GM04504 (cell line): ENCODE data around the gene NSMCE3.
"Not testable (repeated sequence)": the region's sequence is repeated elsewhere in the genome, so short reads cannot be mapped to it uniquely, and the experiment has no call there.

Experiments
- DNase-seq: peaks from one replicate; pipeline ENCODE4 v3.0.0-alpha.2; 2012; ENCODE audit warnings: low read depth

The NSMCE3 gene

DNA sequence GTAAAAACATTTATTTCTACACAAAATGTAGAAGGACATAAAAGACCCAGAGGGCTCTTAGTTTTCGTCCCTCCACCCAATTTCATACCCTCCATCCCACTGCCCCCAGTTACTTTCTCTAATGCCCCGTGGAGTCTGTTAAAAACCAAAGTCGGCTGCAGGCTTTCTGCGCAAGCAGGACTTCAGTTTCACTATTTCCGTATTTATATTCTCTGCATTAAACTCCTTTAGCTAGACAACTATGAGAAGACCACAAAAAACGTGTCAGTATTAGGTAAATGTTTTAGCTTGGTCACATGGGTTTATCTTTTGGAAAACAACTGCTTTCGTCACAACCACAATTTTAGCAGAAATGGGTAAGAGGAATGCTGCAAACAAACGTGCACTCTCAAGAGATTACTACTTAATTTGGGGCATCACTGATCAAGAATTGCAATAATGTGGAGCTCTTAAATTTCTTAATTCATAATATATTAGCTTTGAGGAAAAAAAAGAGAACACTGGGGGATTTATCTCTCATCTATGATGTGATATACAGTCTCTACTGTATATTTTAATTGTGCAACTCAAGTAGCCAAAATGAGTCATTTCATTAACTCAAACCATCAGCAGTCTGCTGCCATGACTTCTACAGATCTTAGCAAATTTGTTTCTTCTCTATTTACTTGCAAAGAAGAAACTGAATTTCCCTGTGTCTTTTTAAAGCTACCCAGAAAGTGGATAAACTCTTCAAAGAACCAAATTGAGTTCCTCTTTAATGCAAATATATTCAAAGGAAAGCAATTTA is 740 bp upstream of the NSMCE3 start:
- no peak for DNase-seq

- DNase-seq, result no peak
These were observed 727 bp downstream of the NSMCE3 start for GRCh38 chr15:29268706-29269484.

DNA sequence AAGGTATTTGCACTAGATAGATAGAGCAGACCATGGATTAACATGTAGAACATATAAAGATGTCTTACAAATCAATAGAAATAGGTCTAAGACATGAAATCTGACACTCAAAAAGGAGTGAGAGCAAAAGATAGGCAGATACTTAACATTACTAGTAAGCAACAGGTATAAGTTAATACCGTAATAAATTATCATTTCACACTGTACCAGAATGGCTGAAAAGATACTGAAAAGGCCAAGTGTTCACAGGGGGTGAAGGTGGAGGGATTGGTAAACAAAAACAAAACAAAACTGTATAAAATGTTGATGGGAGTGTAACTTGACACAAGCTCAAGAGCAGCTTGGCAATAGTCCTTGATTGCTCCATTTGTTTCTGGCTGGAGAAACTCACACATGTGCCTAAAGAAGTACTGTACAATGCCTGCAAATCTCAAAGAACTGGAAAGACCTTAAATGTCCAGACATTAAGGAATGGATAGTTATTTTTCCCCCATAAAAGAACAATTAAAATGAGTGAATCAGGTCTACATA is 3.5 kb downstream of the NSMCE3 start:
- DNase-seq, result no peak

GRCh38 chr15:29263289-29263688 is 6.3 kb downstream of the NSMCE3 start:
- DNase-seq, result no peak

- DNase-seq, result no peak
These were observed 6.9 kb downstream of the NSMCE3 start for GRCh38 chr15:29262738-29263137.

DNA sequence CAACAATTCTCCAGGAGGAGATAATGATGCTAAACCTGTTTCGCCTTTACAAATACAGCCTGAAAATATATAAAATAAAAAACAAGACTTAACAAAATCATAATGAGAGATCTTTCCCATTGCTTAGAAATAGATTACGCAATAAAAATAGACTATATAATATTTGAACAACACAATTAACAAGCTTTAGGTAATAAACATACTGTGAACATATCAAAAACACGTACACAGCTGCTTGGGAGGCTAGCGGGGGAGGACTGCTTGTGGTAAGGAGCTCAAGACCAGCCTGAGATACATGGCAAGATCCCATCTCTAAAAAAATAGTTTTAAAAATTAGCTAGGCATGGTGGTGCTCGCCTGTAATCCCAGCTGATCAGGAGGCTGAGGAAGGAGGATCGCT is 8.7 kb downstream of the NSMCE3 start:
- DNase-seq, result no peak

- no peak for DNase-seq
These were observed 10.4 kb downstream of the NSMCE3 start for GRCh38 chr15:29259233-29259632.

DNA sequence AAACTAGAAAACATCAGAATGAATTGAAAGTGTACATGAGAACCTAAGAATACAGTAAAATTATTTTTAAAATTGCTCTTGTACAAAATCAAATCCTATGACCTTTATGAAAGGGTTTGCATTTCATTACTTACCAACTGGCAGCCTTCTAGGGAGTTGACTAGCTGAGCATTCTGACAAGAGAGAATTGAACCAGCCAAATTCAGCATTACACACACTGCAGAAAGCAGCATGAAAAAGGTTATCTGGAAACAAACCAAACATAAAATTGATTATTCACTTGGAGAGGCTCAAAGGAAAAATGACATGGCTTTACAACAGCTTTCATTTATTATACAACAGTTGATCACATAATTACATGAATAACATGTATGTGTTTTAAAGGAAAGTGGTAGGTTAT is 17.4 kb downstream of the NSMCE3 start:
- no peak for DNase-seq

GRCh38 chr15:29244544-29244943 is 25.1 kb downstream of the NSMCE3 start:
- no peak for DNase-seq

DNA sequence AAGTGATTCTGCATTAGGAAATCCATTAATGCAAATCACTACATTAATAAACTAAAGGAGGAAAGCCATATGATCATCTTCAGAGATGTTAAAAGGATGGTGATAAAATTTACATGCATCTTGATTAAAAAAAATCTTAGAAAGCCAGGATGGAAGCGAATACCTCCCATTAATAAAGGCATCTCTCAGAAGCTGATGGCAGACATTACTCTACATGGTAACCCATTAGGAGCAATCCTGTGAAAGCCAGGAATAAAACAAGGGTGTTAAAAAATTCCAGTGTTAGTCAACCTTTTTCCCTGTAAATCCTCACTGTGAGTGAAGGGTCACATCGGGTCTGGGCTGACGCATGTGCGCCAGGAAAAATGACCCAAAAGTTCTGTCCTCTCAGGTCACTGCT is 25.5 kb downstream of the NSMCE3 start:
- DNase-seq, result no peak

GRCh38 chr15:29242456-29243242 is 27.0 kb downstream of the NSMCE3 start:
- DNase-seq, result no peak

DNA sequence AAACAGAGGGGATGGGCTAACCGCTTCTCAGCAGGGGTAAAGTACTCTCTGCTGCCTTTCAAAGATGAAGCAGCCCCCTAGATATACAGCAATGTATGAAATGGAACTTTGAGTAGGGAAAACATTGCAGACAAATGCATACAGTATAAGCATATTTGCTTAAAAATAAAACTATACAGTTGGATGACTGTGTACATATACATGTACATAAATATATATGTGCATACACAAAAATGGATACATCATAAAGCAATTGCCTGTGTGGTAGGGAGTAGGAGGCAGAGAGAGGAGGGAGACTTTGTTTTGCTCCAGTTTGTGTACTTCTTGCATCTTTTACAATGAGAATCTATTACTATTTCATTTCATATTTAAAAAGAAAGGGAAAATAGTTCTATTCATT is 28.4 kb downstream of the NSMCE3 start:
- DNase-seq, result no peak

DNA sequence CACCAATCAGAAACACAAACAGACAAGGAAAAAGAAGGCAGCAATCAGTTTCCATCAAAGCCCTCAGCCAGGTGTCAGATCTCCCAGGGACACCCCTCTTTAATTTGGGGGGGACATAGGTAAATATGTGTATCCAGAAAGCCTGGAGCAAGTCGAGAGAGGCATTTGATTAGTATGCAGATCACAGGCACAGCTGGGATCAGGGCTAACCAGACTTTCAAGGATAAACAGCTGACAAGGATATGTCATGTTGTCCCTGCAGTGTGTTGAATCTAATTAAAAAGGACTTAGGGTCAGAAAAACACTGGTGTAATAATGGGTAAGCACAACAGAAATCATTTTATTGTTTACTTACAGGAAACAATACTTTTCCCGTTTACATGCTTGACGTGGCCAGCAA is 30.2 kb downstream of the NSMCE3 start:
- DNase-seq, result no peak

GRCh38 chr15:29233566-29233965 is 36.1 kb downstream of the NSMCE3 start:
- DNase-seq, result no peak

DNA sequence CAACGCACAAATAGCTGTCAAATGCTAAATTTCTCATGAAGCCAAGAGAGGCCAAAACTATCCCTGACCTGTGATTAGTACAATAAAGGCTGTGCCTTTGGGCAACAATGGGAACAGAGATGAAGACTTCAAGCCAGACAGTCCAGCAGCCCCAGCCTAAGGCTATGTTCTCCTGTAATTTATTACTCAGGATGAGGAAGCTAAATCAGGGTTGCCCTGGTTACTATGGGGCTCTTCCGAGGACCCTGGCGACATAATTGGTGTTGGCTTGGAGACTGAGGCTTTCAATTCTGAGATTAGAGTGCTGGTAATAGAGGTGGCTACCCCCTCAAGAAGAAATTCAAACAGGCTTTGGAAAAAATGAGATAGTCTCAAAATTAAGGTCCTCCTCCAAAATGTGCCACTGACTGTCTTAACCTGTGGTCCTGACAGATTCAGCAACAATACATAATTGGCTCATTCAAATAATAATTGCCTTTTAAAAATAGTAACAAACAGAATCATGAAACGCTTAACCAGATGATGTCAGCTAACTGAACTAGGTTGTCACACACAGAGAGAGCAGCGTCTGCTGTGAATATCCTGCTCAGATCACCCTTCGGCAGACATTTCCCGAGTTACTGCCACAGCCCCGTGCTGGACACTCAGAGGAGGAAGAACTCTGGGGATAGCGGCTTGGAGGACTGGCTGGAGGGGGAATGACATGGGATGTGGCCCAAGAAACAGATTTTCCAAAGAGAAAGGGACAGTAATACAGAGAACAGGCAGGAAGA is 43.0 kb downstream of the NSMCE3 start:
- no peak for DNase-seq

DNA sequence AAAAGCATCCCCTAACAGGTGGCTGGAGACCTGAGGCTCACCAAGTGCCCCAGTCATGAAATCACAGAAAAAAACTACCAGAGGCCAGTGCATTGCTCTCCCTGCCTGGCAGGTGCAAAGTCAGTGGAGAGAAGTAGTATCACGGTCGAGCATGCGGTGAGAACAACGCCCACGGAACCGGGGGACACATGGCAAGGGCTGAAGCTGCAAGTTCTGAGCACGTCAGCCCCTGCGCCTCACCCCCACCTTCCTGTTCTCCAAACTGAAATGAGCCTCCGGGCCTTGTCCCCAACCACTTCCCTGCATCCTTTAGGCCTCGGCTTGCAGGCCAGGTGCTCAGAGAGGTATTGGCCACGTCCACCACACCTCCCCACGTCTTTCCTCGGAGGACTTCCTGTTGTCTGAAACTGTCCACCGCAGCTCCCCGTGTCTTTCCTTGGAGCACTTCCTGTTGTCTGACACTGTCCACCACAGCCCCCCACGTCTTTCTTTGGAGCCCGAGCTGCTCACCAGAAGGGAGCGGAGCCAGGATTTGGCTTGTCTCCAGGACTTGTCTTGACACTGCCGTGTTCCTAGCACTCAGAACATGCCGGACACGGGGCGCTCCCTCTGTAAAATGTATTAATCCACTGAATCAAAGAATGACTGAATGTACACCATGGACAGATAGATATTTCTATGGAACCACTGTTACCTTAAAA is 43.9 kb downstream of the NSMCE3 start:
- no peak for DNase-seq

- DNase-seq, result not testable (repeated sequence)
These were observed 44.6 kb downstream of the NSMCE3 start for GRCh38 chr15:29224987-29225363.

DNA sequence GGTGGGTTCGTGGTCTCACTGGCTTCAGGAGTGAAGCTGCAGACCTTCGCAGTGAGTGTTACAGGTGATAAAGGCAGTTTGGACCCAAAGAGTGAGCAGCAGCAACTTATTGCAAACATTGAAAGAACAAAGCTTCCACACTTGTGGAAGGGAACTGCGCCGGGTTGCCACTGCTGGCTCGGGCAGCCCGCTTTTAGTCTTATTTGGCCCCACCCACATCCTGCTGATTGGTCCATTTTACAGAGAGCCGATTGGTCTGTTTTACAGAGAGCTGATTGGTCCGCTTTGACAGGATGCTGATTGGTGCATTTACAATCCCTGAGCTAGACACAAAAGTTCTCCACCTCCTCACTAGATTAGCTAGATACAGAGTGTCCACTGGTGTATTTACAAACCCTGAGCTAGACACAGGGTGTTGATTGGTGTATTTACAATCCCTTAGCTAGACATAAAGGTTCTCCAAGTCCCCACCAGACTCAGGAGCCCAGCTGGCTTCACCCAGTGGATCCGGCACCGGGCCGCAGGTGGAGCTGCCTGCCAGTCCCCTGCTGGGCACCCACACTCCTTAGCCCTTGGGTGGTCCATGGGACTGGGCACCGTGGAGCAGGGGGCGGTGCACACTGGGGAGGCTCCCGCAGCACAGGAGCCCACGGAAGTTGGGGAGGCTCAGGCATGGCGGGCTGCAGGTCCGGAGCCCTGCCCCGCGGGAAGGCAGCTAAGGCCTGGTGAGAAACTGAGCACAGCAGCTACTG is 45.2 kb downstream of the NSMCE3 start:
- DNase-seq, result not testable (repeated sequence)

GRCh38 chr15:29223640-29224039 is 46.0 kb downstream of the NSMCE3 start:
- no peak for DNase-seq

- no peak for DNase-seq
These were observed 47.3 kb downstream of the NSMCE3 start for GRCh38 chr15:29222129-29222853.
